HepG2 (cell line): Measurements from ENCODE around the gene TMEM258.

Experiments used
- DR1 ChIP-seq: sonication (generic); formaldehyde crosslinking; IDR thresholded peaks from 2 replicates; pipeline ENCODE4 v1.8.0; 2021; ENCODE audit warnings: mild to moderate bottlenecking, missing genetic modification reagents, inconsistent platforms
- PAF1 ChIP-seq: IDR thresholded peaks from 2 replicates; pipeline ENCODE4 v1.6.1; 2016; ENCODE audit warnings: missing genetic modification reagents, missing compliant biosample characterization

DNA sequence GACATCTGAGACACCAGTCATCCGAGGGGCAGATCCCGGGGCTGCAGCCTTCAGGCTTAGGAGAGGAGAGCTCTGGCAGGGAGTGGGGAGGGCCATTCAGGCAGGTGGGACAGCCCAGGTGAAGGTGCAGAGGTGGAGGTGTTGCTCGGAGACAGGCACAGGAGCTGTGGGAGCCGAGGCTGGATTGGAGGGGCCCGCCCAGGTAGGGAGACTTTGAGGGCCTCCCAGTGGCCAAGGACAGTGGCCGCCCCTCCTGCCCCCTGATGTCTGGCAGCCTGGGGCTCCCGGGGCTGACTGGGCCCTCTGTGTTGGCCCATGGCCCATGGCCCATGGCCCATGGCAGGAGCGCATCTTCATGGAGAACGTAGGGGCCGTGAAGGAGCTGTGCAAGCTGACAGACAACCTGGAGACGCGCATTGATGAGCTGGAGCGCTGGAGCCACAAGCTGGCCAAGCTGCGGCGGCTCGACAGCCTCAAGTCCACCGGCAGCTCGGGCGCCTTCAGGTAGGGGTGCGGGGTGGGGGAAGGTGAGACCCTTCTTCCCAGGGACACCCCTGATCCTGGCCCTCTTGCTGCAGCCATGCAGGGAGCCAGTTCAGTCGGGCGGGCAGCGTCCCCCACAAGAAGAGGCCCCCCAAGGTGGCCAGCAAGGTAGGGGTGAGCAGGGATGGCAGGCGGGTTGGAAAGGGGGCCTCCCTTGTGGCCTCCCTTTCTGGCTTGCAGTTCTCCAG lies 13.3 kb downstream of the TMEM258 start:
- TF ChIP-seq PAF1 (CRISPR knock-in tag) (no peak), DR1 (CRISPR knock-in tag) (no peak)
